Astrocyte (in vitro differentiated cells and primary cell): ENCODE results near the gene PARP6. TPM values are rescaled to one million over a fixed set of nuclear protein-coding genes. Genes with fewer than 3 reads are reported as not detected.

Source experiments
- DNase-seq: peaks from one replicate; pipeline ENCODE4 v3.0.0-alpha.2; 2010; ENCODE audit warnings: low read depth
- FAIRE-seq: peaks from 2 replicates; lab custom pipeline; 2011; peaks lifted over from hg19 to GRCh38; lab: Jason Lieb, UNC
- H2AFZ ChIP-seq: 2 replicates; pipeline ENCODE4 v1.6.0; 2012; ENCODE audit warnings: low read depth, low read length, inconsistent platforms
- H3K27ac ChIP-seq: 2 replicates; pipeline ENCODE4 v1.5.1; 2011; ENCODE audit warnings: low read depth, low read length, inconsistent platforms
- H3K27me3 ChIP-seq: 2 replicates; pipeline ENCODE4 v1.6.0; 2011; ENCODE audit warnings: low read length, inconsistent platforms; ENCODE audit not compliant: insufficient read depth
- H3K36me3 ChIP-seq: 2 replicates; pipeline ENCODE4 v1.5.1; 2011; ENCODE audit warnings: low read length, inconsistent platforms; ENCODE audit not compliant: insufficient read depth
- H3K4me1 ChIP-seq: 2 replicates; pipeline ENCODE4 v1.5.1; 2011; ENCODE audit warnings: low read length, inconsistent platforms; ENCODE audit not compliant: insufficient read depth
- H3K4me2 ChIP-seq: 2 replicates; pipeline ENCODE4 v1.6.0; 2012; ENCODE audit warnings: low read length, inconsistent platforms
- H3K4me3 ChIP-seq: 2 replicates; pipeline ENCODE4 v1.5.1; 2011; ENCODE audit warnings: low read depth, mild to moderate bottlenecking, low read length, inconsistent platforms; ENCODE audit not compliant: insufficient read depth
- H3K79me2 ChIP-seq: 2 replicates; pipeline ENCODE4 v1.6.0; 2012; ENCODE audit warnings: mild to moderate bottlenecking, low read length, inconsistent platforms; ENCODE audit not compliant: insufficient read depth
- H3K9ac ChIP-seq: 2 replicates; pipeline ENCODE4 v1.6.0; 2012; ENCODE audit warnings: mild to moderate bottlenecking, low read length, inconsistent platforms
- H3K9me3 ChIP-seq: 2 replicates; pipeline ENCODE4 v1.5.1; 2012; ENCODE audit warnings: low read depth, mild to moderate bottlenecking, low read length, inconsistent platforms; ENCODE audit not compliant: insufficient read depth
- H4K20me1 ChIP-seq: 2 replicates; pipeline ENCODE4 v1.6.0; 2012; ENCODE audit warnings: low read length, inconsistent platforms; ENCODE audit not compliant: insufficient read depth
- H3K27ac Mint-ChIP-seq: one replicate; pipeline ENCODE4 v1.8.0; 2021; ENCODE audit warnings: mild to moderate bottlenecking, mixed read lengths; ENCODE audit not compliant: unreplicated experiment
- H3K27me3 Mint-ChIP-seq: one replicate; pipeline ENCODE4 v1.8.0; 2021; ENCODE audit warnings: low read depth, mixed read lengths; ENCODE audit not compliant: unreplicated experiment
- H3K36me3 Mint-ChIP-seq: one replicate; pipeline ENCODE4 v1.8.0; 2021; ENCODE audit warnings: low read depth, mixed read lengths; ENCODE audit not compliant: unreplicated experiment
- H3K4me1 Mint-ChIP-seq: one replicate; pipeline ENCODE4 v1.8.0; 2021; ENCODE audit warnings: low read depth, mixed read lengths; ENCODE audit not compliant: unreplicated experiment
- H3K4me3 Mint-ChIP-seq: one replicate; pipeline ENCODE4 v1.8.0; 2021; ENCODE audit warnings: mild to moderate bottlenecking, moderate library complexity, mixed read lengths; ENCODE audit not compliant: unreplicated experiment
- H3K9me3 Mint-ChIP-seq: one replicate; pipeline ENCODE4 v1.8.0; 2021; ENCODE audit warnings: mild to moderate bottlenecking, mixed read lengths; ENCODE audit not compliant: unreplicated experiment
- EZH2 ChIP-seq: IDR thresholded peaks from 2 replicates; pipeline ENCODE4 v1.6.1; 2012; ENCODE audit warnings: mild to moderate bottlenecking, low read length, inconsistent platforms; ENCODE audit not compliant: insufficient read depth
- total RNA-seq: library from RNA; stranded (reverse); gene quantifications from 2 replicates; pipeline ENCODE4 v1.2.1, GENCODE V29; 2021
- TF ChIP-seq, protein P1 (sequence below): IDR thresholded peaks from 2 replicates; pipeline ENCODE4 v1.5.1; 2011; ENCODE audit warnings: low read depth, mild to moderate bottlenecking, inconsistent platforms, low read length, moderate library complexity; ENCODE audit not compliant: insufficient read depth

PARP6 gene
- total RNA-seq, 1 donor from 2014 or later = 62.7 TPM

DNA sequence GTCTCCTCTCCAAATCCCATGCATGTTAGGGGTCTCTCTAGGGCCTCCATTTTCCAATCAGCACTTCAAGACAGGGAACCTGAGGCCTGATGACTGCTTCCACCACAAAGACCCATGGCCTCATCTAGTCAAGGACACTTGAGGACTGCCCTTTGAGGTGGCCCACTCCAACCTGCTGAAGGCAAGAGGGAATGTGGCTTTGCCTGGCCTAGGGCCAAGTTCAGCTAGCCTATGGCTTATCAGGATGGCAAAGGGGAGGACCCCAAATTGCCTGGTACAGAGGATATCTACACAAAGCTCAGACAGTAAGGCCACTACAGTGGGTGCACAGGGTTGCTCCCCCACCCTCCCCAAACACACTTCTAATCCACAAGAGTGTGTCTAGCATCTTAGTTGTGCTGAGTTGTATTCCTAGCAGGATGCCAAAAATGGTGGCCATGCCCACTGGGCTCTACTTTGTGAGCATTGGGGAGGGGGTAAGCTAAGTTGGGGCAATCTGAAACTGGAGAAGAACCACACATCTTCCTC lies 64.7 kb downstream of the PARP6 start:
- H3K27me3 Mint-ChIP-seq = no peaks in the 10 kb centered on the region
- no peak overlapping the region for H3K4me3 Mint-ChIP-seq
- H2AFZ ChIP-seq = no peak overlapping the region
- H3K27me3 ChIP-seq = no peaks in the 10 kb centered on the region
- DNase-seq (no peak), FAIRE-seq (no peak)
- H3K9ac ChIP-seq = no peak overlapping the region
- H3K4me2 ChIP-seq = no peak overlapping the region
- TF ChIP-seq EZH2 = no peak
- TF ChIP-seq, protein P1, sequence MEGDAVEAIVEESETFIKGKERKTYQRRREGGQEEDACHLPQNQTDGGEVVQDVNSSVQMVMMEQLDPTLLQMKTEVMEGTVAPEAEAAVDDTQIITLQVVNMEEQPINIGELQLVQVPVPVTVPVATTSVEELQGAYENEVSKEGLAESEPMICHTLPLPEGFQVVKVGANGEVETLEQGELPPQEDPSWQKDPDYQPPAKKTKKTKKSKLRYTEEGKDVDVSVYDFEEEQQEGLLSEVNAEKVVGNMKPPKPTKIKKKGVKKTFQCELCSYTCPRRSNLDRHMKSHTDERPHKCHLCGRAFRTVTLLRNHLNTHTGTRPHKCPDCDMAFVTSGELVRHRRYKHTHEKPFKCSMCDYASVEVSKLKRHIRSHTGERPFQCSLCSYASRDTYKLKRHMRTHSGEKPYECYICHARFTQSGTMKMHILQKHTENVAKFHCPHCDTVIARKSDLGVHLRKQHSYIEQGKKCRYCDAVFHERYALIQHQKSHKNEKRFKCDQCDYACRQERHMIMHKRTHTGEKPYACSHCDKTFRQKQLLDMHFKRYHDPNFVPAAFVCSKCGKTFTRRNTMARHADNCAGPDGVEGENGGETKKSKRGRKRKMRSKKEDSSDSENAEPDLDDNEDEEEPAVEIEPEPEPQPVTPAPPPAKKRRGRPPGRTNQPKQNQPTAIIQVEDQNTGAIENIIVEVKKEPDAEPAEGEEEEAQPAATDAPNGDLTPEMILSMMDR = no peak
- H3K36me3 ChIP-seq = peaks cover 93% of the 10 kb centered on the region
- H3K4me1 ChIP-seq = peaks cover 12% of the 10 kb centered on the region
- H3K79me2 ChIP-seq = peaks cover 87% of the 10 kb centered on the region
- peaks cover 44% of the 10 kb centered on the region for H3K4me1 Mint-ChIP-seq
- H3K27ac Mint-ChIP-seq = no peak overlapping the region
- H3K36me3 Mint-ChIP-seq = peaks cover 57% of the 10 kb centered on the region
- peaks cover 98% of the 10 kb centered on the region for H4K20me1 ChIP-seq
- H3K9me3 ChIP-seq = no peaks in the 10 kb centered on the region
- H3K27ac ChIP-seq = no peak overlapping the region
- H3K4me3 ChIP-seq = no peak overlapping the region
- H3K9me3 Mint-ChIP-seq = no peaks in the 10 kb centered on the region

DNA sequence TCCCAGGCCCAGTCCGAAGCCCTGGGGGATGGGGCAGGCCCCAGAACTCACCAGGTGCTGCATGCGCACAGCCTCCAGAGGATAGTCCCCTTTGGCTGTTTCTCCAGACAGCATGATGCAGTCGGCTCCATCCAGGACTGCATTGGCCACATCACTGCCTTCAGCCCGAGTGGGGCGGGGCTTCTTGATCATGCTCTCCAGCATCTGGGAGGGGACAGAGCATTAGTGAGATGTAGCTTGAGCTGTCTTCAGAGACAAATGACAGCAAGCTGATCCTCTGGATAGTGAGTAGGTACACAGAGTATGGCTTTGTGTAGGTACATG lies 65.7 kb downstream of the PARP6 start:
- no peaks in the 10 kb centered on the region for H3K9me3 ChIP-seq
- FAIRE-seq = no peak
- peaks cover 46% of the 10 kb centered on the region for H3K4me1 Mint-ChIP-seq
- peaks cover 85% of the 10 kb centered on the region for H3K79me2 ChIP-seq
- H3K4me2 ChIP-seq = no peak overlapping the region
- no peak overlapping the region for H3K27ac ChIP-seq
- H3K36me3 Mint-ChIP-seq = peaks cover 60% of the 10 kb centered on the region
- no peak overlapping the region for H3K4me3 ChIP-seq
- no peaks in the 10 kb centered on the region for H3K27me3 ChIP-seq
- H4K20me1 ChIP-seq = peaks cover 98% of the 10 kb centered on the region
- no peaks in the 10 kb centered on the region for H3K27me3 Mint-ChIP-seq
- H3K4me1 ChIP-seq = peaks cover 12% of the 10 kb centered on the region
- no peak overlapping the region for H2AFZ ChIP-seq
- H3K4me3 Mint-ChIP-seq = no peak overlapping the region
- no peak overlapping the region for H3K9ac ChIP-seq
- H3K9me3 Mint-ChIP-seq = no peaks in the 10 kb centered on the region
- TF ChIP-seq, protein P1 = no peak
- TF ChIP-seq EZH2 = no peak
- H3K27ac Mint-ChIP-seq = peak overlapping the region; percentile 55
- peaks cover 95% of the 10 kb centered on the region for H3K36me3 ChIP-seq
- no peak for DNase-seq

DNA sequence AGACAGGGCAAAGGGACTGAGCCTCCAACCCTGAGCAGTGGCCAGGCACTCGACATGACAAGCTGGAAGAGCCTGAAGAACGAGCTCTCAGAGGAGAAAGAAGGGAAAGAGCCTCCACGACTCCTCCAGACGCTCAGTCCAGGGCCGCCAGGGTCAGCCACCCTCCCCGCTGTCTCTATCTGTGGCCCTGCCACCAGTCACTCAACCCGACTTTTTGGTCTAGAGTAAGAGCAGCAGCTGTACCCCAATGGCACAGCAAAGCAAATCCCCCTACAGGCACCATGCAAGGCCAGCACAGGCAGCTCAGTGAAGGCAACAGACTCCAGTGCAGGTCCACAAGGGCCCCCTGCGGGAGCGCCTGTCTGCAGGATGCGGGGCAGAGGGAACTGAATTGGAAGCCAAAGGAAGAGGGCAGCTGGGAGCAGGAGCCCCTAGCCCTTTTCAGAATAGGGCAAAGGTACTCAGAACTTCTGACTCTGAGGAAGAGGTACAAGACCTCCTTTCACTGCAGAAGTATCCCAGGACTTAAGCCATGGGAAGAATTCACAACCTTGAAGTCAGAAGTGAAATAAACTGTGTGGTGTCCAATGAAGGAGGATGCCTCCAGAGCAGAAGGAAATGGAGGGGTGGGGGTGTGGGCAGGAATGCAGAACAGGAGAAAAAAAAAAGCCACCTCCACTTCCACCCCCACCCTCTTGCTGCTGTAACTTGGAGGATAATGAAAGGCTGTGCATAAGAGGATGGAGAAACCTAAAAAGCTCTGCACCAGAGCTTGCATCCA lies 66.3 kb downstream of the PARP6 start:
- Histone ChIP-seq H3K9me3 (no peaks in the 10 kb centered on the region), H3K4me1 (peaks cover 12% of the 10 kb centered on the region), H3K27me3 (no peaks in the 10 kb centered on the region), H3K4me2 (no peak overlapping the region), H3K79me2 (peaks cover 85% of the 10 kb centered on the region), H3K27ac (no peak overlapping the region), H3K4me3 (no peak overlapping the region), H3K36me3 (peaks cover 95% of the 10 kb centered on the region), H3K9ac (no peak overlapping the region), H4K20me1 (peaks cover 98% of the 10 kb centered on the region), H2AFZ (no peak overlapping the region)
- Mint-ChIP-seq H3K4me3 (no peak overlapping the region), H3K27me3 (no peaks in the 10 kb centered on the region), H3K9me3 (no peaks in the 10 kb centered on the region), H3K27ac (peak overlapping the region; percentile 47), H3K4me1 (peaks cover 46% of the 10 kb centered on the region), H3K36me3 (peaks cover 57% of the 10 kb centered on the region)
- FAIRE-seq (no peak), DNase-seq (no peak)
- TF ChIP-seq EZH2 = no peak
- TF ChIP-seq, protein P1 = no peak
